Measurements from ENCODE around the gene ARHGAP26.
A peak's percentile ranks its signal among the peaks of the same experiment; 100 is the strongest.

ARHGAP26 gene

DNA sequence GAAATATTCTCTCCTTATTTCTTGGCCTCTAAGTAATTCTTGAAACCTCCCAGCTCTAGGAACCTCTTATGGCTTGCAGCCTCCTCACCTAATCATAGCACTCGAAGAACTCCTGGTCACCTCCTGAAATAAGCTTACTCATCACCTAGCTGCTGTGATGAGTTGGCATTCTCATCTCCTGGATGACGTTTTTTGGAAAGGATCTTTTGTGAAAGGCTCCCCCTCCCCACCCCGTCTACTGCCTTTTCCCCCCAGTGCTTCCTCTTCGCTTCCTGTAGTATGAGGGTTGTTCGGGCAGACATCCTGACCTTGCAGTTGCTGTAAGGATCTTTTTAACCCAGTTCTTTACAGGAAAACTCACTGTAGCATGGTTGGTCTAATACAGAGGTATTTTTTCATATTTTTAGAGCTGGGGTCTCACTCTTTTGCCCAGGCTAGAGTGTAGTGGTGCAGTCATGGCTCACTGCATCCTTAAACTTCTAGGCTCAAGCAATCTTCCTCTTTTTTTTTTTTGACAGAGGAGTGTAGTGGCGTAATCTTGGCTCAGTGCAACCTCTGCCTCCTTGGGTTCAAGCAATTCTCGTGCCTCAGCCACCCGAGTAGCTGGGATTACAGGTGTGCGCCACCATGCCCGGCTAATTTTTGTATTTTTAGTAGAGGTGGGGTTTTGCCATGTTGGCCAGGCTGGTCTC, 41.8 kb downstream of the ARHGAP26 start:
- H3K4me1 ChIP-seq (ENCODE audit: control insufficient read depth in 2 of 2, insufficient read depth in 2 of 2, low read length in 2 of 2) = peaks cover 16 to 19% of the 10 kb centered on the region in 2 donors
- H3K9me3 ChIP-seq (ENCODE audit: control insufficient read depth in 2 of 2, low read length in 2 of 2) = no peaks in the 10 kb centered on the region
- no peak overlapping the region for H3K9ac ChIP-seq (ENCODE audit: low read depth in 1 of 2, low read length in 2 of 2)
- H3K36me3 ChIP-seq (ENCODE audit: control insufficient read depth in 2 of 2, insufficient read depth in 2 of 2, low read length in 2 of 2) = no peaks in the 10 kb centered on the region
- H3K27me3 ChIP-seq (ENCODE audit: control insufficient read depth in 2 of 2, insufficient read depth in 2 of 2, low read length in 2 of 2) = no peaks in the 10 kb centered on the region
- no peak overlapping the region for H3K27ac ChIP-seq (ENCODE audit: low read depth in 2 of 2, low read length in 2 of 2)
- no peak overlapping the region for H3K4me3 ChIP-seq (ENCODE audit: low read length in 2 of 2)

- Histone ChIP-seq H3K9ac (ENCODE audit: low read depth in 1 of 2, low read length in 2 of 2) (no peak overlapping the region), H3K27me3 (ENCODE audit: control insufficient read depth in 2 of 2, insufficient read depth in 2 of 2, low read length in 2 of 2) (no peaks in the 10 kb centered on the region), H3K36me3 (ENCODE audit: control insufficient read depth in 2 of 2, insufficient read depth in 2 of 2, low read length in 2 of 2) (no peaks in the 10 kb centered on the region), H3K4me1 (ENCODE audit: control insufficient read depth in 2 of 2, insufficient read depth in 2 of 2, low read length in 2 of 2) (peaks cover 28 to 31% of the 10 kb centered on the region in 2 donors), H3K9me3 (ENCODE audit: control insufficient read depth in 2 of 2, low read length in 2 of 2) (no peaks in the 10 kb centered on the region), H3K4me3 (ENCODE audit: low read length in 2 of 2) (no peak overlapping the region), H3K27ac (ENCODE audit: low read depth in 2 of 2, low read length in 2 of 2) (no peak overlapping the region)
Measured at GRCh38 chr5:142813220-142813619, 43.0 kb downstream of the ARHGAP26 start.

- Histone ChIP-seq H3K27me3 (ENCODE audit: control insufficient read depth in 2 of 2, insufficient read depth in 2 of 2, low read length in 2 of 2) (no peaks in the 10 kb centered on the region), H3K4me1 (ENCODE audit: control insufficient read depth in 2 of 2, insufficient read depth in 2 of 2, low read length in 2 of 2) (peaks cover 36 to 40% of the 10 kb centered on the region in 2 donors), H3K27ac (ENCODE audit: low read depth in 2 of 2, low read length in 2 of 2) (peak overlapping the region in 1 of 2 donors; percentile 28), H3K4me3 (ENCODE audit: low read length in 2 of 2) (no peak overlapping the region), H3K9me3 (ENCODE audit: control insufficient read depth in 2 of 2, low read length in 2 of 2) (no peaks in the 10 kb centered on the region), H3K36me3 (ENCODE audit: control insufficient read depth in 2 of 2, insufficient read depth in 2 of 2, low read length in 2 of 2) (no peaks in the 10 kb centered on the region), H3K9ac (ENCODE audit: low read depth in 1 of 2, low read length in 2 of 2) (no peak overlapping the region)
Measured at GRCh38 chr5:142814122-142814521, 43.9 kb downstream of the ARHGAP26 start.

- no peak overlapping the region for H3K27ac ChIP-seq (ENCODE audit: low read depth in 2 of 2, low read length in 2 of 2)
- no peak overlapping the region for H3K4me3 ChIP-seq (ENCODE audit: low read length in 2 of 2)
- H3K9me3 ChIP-seq (ENCODE audit: control insufficient read depth in 2 of 2, low read length in 2 of 2) = no peaks in the 10 kb centered on the region
- H3K36me3 ChIP-seq (ENCODE audit: control insufficient read depth in 2 of 2, insufficient read depth in 2 of 2, low read length in 2 of 2) = no peaks in the 10 kb centered on the region
- H3K9ac ChIP-seq (ENCODE audit: low read depth in 1 of 2, low read length in 2 of 2) = no peak overlapping the region
- H3K4me1 ChIP-seq (ENCODE audit: control insufficient read depth in 2 of 2, insufficient read depth in 2 of 2, low read length in 2 of 2) = peaks cover 40 to 49% of the 10 kb centered on the region in 2 donors
- no peaks in the 10 kb centered on the region for H3K27me3 ChIP-seq (ENCODE audit: control insufficient read depth in 2 of 2, insufficient read depth in 2 of 2, low read length in 2 of 2)
Measured at GRCh38 chr5:142815469-142815868, 45.3 kb downstream of the ARHGAP26 start.

DNA sequence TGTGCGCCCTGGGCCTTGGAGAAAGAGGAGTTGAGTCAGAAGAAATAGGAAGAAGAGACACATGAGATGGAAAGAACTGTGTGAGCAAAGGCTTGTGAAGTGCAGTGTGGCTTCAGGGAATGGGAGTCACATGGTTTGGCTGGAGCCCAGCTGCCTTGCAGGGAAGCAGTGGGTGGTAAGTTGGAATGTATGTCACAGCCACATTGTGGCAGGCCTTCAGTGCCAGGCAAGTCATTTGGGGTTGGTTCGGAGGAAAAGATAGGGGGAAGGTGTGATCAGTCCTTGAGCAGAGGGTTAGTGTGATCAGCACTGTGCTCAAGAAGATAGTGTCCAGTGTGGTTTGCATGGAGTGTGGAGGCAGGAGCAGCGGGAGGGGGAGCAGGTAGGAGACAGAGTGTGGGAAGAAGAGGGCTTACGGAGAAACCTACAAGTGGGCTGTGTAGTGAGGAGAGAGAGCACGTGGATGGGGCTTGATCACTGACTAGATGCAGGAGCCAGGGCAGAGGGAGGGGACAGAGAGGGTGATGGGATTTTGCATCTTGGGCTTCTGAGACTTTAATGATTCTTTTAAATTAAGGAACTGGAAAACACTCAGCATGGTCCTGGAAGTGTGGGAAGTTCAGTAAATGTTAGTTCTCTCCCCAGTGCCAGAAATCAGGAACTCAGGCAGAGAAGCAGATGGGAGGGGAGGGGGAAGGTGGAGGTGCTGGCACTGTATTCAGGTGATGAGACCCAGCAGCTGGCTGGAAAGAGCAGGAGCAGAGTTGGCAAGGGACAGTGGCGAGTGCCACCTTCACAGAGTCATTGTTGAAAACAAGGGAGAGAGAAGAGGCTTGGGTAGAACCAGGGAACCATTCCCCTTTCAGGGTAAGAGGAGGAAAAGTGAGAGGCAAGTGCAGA, 46.6 kb downstream of the ARHGAP26 start:
- Histone ChIP-seq H3K36me3 (ENCODE audit: control insufficient read depth in 2 of 2, insufficient read depth in 2 of 2, low read length in 2 of 2) (no peaks in the 10 kb centered on the region), H3K4me3 (ENCODE audit: low read length in 2 of 2) (no peak overlapping the region), H3K27ac (ENCODE audit: low read depth in 2 of 2, low read length in 2 of 2) (peak overlapping the region; percentile 89 to 92), H3K9ac (ENCODE audit: low read depth in 1 of 2, low read length in 2 of 2) (no peak overlapping the region), H3K27me3 (ENCODE audit: control insufficient read depth in 2 of 2, insufficient read depth in 2 of 2, low read length in 2 of 2) (no peaks in the 10 kb centered on the region), H3K4me1 (ENCODE audit: control insufficient read depth in 2 of 2, insufficient read depth in 2 of 2, low read length in 2 of 2) (peaks cover 48 to 61% of the 10 kb centered on the region in 2 donors), H3K9me3 (ENCODE audit: control insufficient read depth in 2 of 2, low read length in 2 of 2) (no peaks in the 10 kb centered on the region)

- H3K4me1 ChIP-seq (ENCODE audit: control insufficient read depth in 2 of 2, insufficient read depth in 2 of 2, low read length in 2 of 2) = peaks cover 50 to 71% of the 10 kb centered on the region in 2 donors
- H3K9ac ChIP-seq (ENCODE audit: low read depth in 1 of 2, low read length in 2 of 2) = peak overlapping the region in 1 of 2 donors; percentile 54
- H3K36me3 ChIP-seq (ENCODE audit: control insufficient read depth in 2 of 2, insufficient read depth in 2 of 2, low read length in 2 of 2) = no peaks in the 10 kb centered on the region
- H3K27me3 ChIP-seq (ENCODE audit: control insufficient read depth in 2 of 2, insufficient read depth in 2 of 2, low read length in 2 of 2) = no peaks in the 10 kb centered on the region
- no peaks in the 10 kb centered on the region for H3K9me3 ChIP-seq (ENCODE audit: control insufficient read depth in 2 of 2, low read length in 2 of 2)
- peak overlapping the region; percentile 89 to 92 for H3K27ac ChIP-seq (ENCODE audit: low read depth in 2 of 2, low read length in 2 of 2)
- no peak overlapping the region for H3K4me3 ChIP-seq (ENCODE audit: low read length in 2 of 2)
Measured at GRCh38 chr5:142817949-142818431, 47.8 kb downstream of the ARHGAP26 start.

GRCh38 chr5:142819292-142819691, 49.1 kb downstream of the ARHGAP26 start:
- peaks cover 61 to 79% of the 10 kb centered on the region in 2 donors for H3K4me1 ChIP-seq (ENCODE audit: control insufficient read depth in 2 of 2, insufficient read depth in 2 of 2, low read length in 2 of 2)
- no peaks in the 10 kb centered on the region for H3K36me3 ChIP-seq (ENCODE audit: control insufficient read depth in 2 of 2, insufficient read depth in 2 of 2, low read length in 2 of 2)
- H3K9ac ChIP-seq (ENCODE audit: low read depth in 1 of 2, low read length in 2 of 2) = peak overlapping the region; percentile 17 to 54
- no peak overlapping the region for H3K4me3 ChIP-seq (ENCODE audit: low read length in 2 of 2)
- H3K9me3 ChIP-seq (ENCODE audit: control insufficient read depth in 2 of 2, low read length in 2 of 2) = no peaks in the 10 kb centered on the region
- peak overlapping the region; percentile 89 to 92 for H3K27ac ChIP-seq (ENCODE audit: low read depth in 2 of 2, low read length in 2 of 2)
- H3K27me3 ChIP-seq (ENCODE audit: control insufficient read depth in 2 of 2, insufficient read depth in 2 of 2, low read length in 2 of 2) = no peaks in the 10 kb centered on the region

GRCh38 chr5:142819825-142820224, 49.6 kb downstream of the ARHGAP26 start:
- H3K4me3 ChIP-seq (ENCODE audit: low read length in 2 of 2) = peak overlapping the region in 1 of 2 donors; percentile 16
- H3K27me3 ChIP-seq (ENCODE audit: control insufficient read depth in 2 of 2, insufficient read depth in 2 of 2, low read length in 2 of 2) = no peaks in the 10 kb centered on the region
- peak overlapping the region; percentile 89 to 92 for H3K27ac ChIP-seq (ENCODE audit: low read depth in 2 of 2, low read length in 2 of 2)
- no peaks in the 10 kb centered on the region for H3K9me3 ChIP-seq (ENCODE audit: control insufficient read depth in 2 of 2, low read length in 2 of 2)
- peak overlapping the region; percentile 48 to 54 for H3K9ac ChIP-seq (ENCODE audit: low read depth in 1 of 2, low read length in 2 of 2)
- H3K4me1 ChIP-seq (ENCODE audit: control insufficient read depth in 2 of 2, insufficient read depth in 2 of 2, low read length in 2 of 2) = peaks cover 61 to 85% of the 10 kb centered on the region in 2 donors
- no peaks in the 10 kb centered on the region for H3K36me3 ChIP-seq (ENCODE audit: control insufficient read depth in 2 of 2, insufficient read depth in 2 of 2, low read length in 2 of 2)

GRCh38 chr5:142820447-142820846, 50.3 kb downstream of the ARHGAP26 start:
- Histone ChIP-seq H3K4me3 (ENCODE audit: low read length in 2 of 2) (peak overlapping the region; percentile 27 to 46), H3K27ac (ENCODE audit: low read depth in 2 of 2, low read length in 2 of 2) (peak overlapping the region; percentile 89 to 92), H3K9ac (ENCODE audit: low read depth in 1 of 2, low read length in 2 of 2) (peak overlapping the region; percentile 48 to 59), H3K9me3 (ENCODE audit: control insufficient read depth in 2 of 2, low read length in 2 of 2) (no peaks in the 10 kb centered on the region), H3K4me1 (ENCODE audit: control insufficient read depth in 2 of 2, insufficient read depth in 2 of 2, low read length in 2 of 2) (peaks cover 66 to 91% of the 10 kb centered on the region in 2 donors), H3K36me3 (ENCODE audit: control insufficient read depth in 2 of 2, insufficient read depth in 2 of 2, low read length in 2 of 2) (no peaks in the 10 kb centered on the region), H3K27me3 (ENCODE audit: control insufficient read depth in 2 of 2, insufficient read depth in 2 of 2, low read length in 2 of 2) (no peaks in the 10 kb centered on the region)

All from mucosa of rectum (tissue), 2 donors.